Naive B cell (primary cell): ENCODE measurements around the gene SV2C. TPM values are rescaled to one million over a fixed set of nuclear protein-coding genes. Genes with fewer than 3 reads are reported as not detected.
A peak's percentile ranks its signal among the peaks of the same experiment; 100 is the strongest.
"Not testable (repeated sequence)": the region's sequence is repeated elsewhere in the genome, so short reads cannot be mapped to it uniquely, and the experiment has no call there.

Experiments used
- ATAC-seq, 2 donors: fragments of 150-1000 bp; cut with Tn5 transposase; 2 replicates each; pipeline ENCODE4 v1.10.0; 2021; ENCODE audit warnings: low read depth in 2 of 2, mild to moderate bottlenecking in 2 of 2, moderate library complexity in 2 of 2
- DNase-seq: peaks from one replicate; pipeline ENCODE4 v3.0.0; 2022
- H3K27ac Mint-ChIP-seq, 6 donors: one replicate each; pipeline ENCODE4 v1.8.0; 2020 to 2022; ENCODE audit warnings: mild to moderate bottlenecking in 6 of 6, mixed read lengths in 6 of 6, moderate library complexity in 5 of 6, inconsistent platforms in 2 of 6
- H3K27me3 Mint-ChIP-seq, 3 donors: one replicate each; pipeline ENCODE4 v1.8.0; 2021 to 2022; ENCODE audit warnings: mixed read lengths in 3 of 3, mild to moderate bottlenecking in 1 of 3
- H3K36me3 Mint-ChIP-seq, 2 donors: one replicate each; pipeline ENCODE4 v1.8.0; 2020 to 2022; ENCODE audit warnings: mixed read lengths in 2 of 2, inconsistent platforms in 1 of 2, mild to moderate bottlenecking in 1 of 2
- H3K4me1 Mint-ChIP-seq, 3 donors: one replicate each; pipeline ENCODE4 v1.8.0; 2020 to 2022; ENCODE audit warnings: mixed read lengths in 3 of 3, inconsistent platforms in 1 of 3, mild to moderate bottlenecking in 1 of 3, moderate library complexity in 1 of 3
- H3K4me3 Mint-ChIP-seq, 8 donors: one replicate each; pipeline ENCODE4 v1.8.0; 2020 to 2022; ENCODE audit warnings: mild to moderate bottlenecking in 8 of 8, mixed read lengths in 8 of 8, moderate library complexity in 8 of 8, inconsistent platforms in 2 of 8
- H3K9me3 Mint-ChIP-seq, 7 donors: one replicate each; pipeline ENCODE4 v1.8.0; 2020 to 2022; ENCODE audit warnings: mixed read lengths in 7 of 7, mild to moderate bottlenecking in 5 of 7, inconsistent platforms in 2 of 7, moderate library complexity in 1 of 7
- polyA plus RNA-seq, 6 donors: library from polyadenylated mRNA; unstranded; fragments of 300-500 nt; fragmentation: Illumina TruSeq; gene quantifications; one replicate each; pipeline ENCODE4 v1.2.3, GENCODE V29; 2021; ENCODE audit warnings: low read depth in 6 of 6

The SV2C gene
- polyA plus RNA-seq, 6 donors from 2014 or later = not detected

DNA sequence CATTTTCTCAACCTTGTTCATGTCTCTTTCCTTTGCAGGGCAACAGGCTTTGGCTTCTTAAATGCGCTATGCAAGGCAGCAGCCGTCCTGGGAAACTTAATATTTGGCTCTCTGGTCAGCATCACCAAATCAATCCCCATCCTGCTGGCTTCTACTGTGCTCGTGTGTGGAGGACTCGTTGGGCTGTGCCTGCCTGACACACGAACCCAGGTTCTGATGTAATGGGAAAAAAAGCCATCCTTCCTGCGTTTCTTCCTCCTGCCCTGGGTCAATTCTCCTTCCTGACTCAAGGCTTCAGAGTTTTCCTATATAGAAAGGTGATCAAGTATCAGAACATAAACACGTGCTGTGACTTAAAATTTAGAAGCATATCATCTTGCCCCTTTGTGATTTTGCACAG lies 242.1 kb downstream of the SV2C start:
- no peak for ATAC-seq

DNA sequence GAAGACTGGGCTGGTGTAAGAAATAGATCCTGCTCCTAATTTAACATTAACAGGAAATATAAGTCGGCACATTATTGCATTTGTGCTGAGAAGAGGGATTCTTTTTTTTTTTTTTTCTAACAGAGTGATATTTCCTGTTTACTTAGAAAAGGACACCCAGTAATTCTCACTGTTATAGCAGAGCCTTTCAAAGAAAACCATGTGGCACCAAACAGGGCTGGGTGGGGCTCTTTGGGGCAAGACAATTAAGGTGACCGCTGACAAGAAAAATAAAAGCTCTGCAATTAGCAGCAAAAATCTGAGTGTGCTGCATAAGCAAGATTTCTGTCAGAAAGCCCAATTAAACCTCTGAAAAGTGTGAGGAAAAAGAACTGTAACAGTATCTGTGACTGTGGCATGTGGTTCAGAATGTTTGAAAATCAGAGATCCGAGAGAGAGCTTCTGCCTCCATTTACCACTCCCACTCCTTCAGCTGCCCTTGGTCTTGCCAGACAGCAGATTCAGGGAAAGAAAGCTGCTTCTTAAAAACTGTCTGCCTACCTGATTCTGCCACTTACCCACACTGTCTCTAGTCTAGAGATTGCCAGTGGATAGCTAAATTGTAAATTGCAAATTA lies 242.8 kb downstream of the SV2C start:
- H3K27ac Mint-ChIP-seq = peak overlapping the region in 2 of 6 donors; percentile 57 to 73
- no peak for ATAC-seq

More for the DNA sequence above, 242.1 kb downstream of the SV2C start:
- Mint-ChIP-seq H3K27ac (peak overlapping the region in 1 of 6 donors; percentile 74), H3K4me3 (peak overlapping the region in 2 of 8 donors; percentile 14 to 30), H3K36me3 (no peaks in the 10 kb centered on the region), H3K27me3 (no peaks in the 10 kb centered on the region), H3K9me3 (peaks cover 0 to 15% (median 5%) of the 10 kb centered on the region in 7 donors), H3K4me1 (peaks cover 0 to 15% (median 9%) of the 10 kb centered on the region in 3 donors)
- no peak for DNase-seq

DNA sequence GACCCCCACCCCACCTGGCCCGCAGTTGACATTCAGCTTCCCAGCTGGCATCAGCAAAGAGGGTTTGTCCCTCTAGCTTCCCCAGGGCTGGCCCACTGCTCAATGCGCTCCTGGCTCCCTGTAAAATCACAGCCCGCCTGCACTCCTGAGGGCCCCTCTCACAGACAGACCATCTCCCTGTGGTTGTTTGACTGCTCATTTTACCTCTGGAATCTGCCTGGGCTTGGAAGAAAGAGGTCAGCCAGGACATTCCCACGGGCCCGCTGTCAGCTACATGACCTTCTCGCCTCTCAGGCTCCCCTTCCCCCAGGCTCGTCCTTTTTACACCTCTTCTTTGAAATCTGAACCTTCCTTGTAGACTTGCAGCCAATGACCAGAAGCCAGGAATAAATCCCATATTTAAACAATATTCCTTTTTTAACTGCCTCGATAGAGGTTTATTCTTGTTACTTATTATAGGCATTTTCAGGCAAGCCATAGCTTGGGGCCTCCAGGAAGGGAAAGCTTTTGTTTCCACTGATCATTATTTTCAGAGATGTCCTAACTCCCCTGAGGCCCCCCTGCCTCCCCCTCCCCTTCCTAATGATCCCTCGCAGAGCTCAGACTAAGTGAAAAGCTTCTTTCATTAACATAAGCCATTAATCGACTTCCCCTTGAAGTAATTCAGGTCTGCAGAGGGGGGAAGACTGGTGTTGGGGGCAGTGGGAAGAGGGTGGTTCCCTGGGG lies 243.6 kb downstream of the SV2C start:
- Mint-ChIP-seq H3K27ac (peak overlapping the region in 2 of 6 donors; percentile 61 to 77), H3K27me3 (no peaks in the 10 kb centered on the region), H3K36me3 (no peaks in the 10 kb centered on the region), H3K4me1 (peaks cover 0 to 20% (median 9%) of the 10 kb centered on the region in 3 donors), H3K9me3 (peaks cover 0 to 15% (median 5%) of the 10 kb centered on the region in 7 donors), H3K4me3 (peak overlapping the region in 2 of 8 donors; percentile 37 to 68)
- DNase-seq = no peak
- no peak for ATAC-seq

More for the DNA sequence above, 242.8 kb downstream of the SV2C start:
- DNase-seq = no peak
- Mint-ChIP-seq H3K36me3 (no peaks in the 10 kb centered on the region), H3K4me1 (peaks cover 0 to 15% (median 9%) of the 10 kb centered on the region in 3 donors), H3K27me3 (no peaks in the 10 kb centered on the region), H3K4me3 (peak overlapping the region in 2 of 8 donors; percentile 37 to 44), H3K9me3 (peaks cover 0 to 15% (median 5%) of the 10 kb centered on the region in 7 donors)

- Mint-ChIP-seq H3K36me3 (no peaks in the 10 kb centered on the region), H3K27me3 (no peaks in the 10 kb centered on the region), H3K4me1 (peaks cover 0 to 20% (median 9%) of the 10 kb centered on the region in 3 donors), H3K27ac (no peak overlapping the region), H3K9me3 (peaks cover 0 to 2% (median 0%) of the 10 kb centered on the region in 7 donors), H3K4me3 (no peak overlapping the region)
- no peak for ATAC-seq
- DNase-seq = no peak
These were observed 246.2 kb downstream of the SV2C start for GRCh38 chr5:76329346-76329745.

GRCh38 chr5:76331126-76331525 lies 247.9 kb downstream of the SV2C start:
- Mint-ChIP-seq H3K4me3 (no peak overlapping the region), H3K4me1 (peaks cover 0 to 15% (median 9%) of the 10 kb centered on the region in 3 donors), H3K27ac (no peak overlapping the region), H3K36me3 (no peaks in the 10 kb centered on the region), H3K9me3 (no peaks in the 10 kb centered on the region), H3K27me3 (no peaks in the 10 kb centered on the region)
- DNase-seq (no peak), ATAC-seq (no peak)

DNA sequence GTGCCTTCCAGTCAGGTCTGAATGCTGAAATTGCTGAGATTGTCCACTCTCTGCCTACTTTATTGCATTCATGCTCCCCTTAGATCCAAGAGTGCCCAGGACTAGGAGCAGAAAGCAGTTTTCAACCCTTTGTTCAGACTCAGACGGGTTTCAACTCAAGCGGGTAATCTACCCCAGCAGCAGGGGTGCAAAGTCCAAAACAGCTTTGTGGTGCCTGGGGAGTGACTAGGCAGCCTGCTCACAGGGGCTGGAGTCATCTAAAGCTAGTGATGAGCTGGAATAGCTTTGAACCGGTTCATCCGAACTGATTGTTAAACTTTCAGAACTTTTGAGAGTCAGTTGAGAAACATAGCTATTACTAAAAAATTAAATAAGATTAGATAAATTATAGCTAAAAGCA lies 248.9 kb downstream of the SV2C start:
- peak overlapping the region in 1 of 6 donors; percentile 38 for H3K27ac Mint-ChIP-seq
- DNase-seq = no peak
- no peak for ATAC-seq
- H3K27me3 Mint-ChIP-seq = no peaks in the 10 kb centered on the region
- H3K36me3 Mint-ChIP-seq = no peaks in the 10 kb centered on the region
- H3K4me1 Mint-ChIP-seq = peaks cover 0 to 6% (median 2%) of the 10 kb centered on the region in 3 donors
- H3K9me3 Mint-ChIP-seq = peaks cover 0 to 4% (median 0%) of the 10 kb centered on the region in 7 donors
- no peak overlapping the region for H3K4me3 Mint-ChIP-seq

DNA sequence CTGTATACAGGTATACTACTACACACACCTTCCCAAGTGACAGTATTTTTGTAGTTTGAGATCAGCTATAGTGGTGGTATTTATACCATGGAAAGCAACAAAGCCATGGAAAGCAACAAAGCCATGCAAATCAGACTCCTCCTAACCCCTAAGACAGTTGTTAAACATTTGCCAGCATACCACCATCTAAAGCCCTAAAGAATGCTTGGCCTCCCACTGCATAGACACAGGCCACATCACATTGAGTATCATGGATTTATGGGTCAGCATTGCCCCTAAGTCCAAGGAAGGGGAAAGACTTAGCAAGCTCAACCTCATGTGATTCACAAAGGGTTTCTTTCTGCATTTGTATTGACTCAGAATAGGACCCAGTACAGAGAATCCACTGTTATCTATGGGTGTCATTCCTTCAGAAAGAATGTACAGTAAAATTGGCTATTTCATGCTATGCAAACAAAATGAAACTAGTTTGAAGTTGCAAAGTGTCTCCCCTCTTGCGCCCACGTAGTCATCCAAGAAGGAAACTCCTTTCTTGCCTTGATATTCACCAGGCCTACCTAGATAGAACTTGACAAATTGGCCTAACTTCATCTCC lies 249.5 kb downstream of the SV2C start:
- ATAC-seq (no peak), DNase-seq (no peak)
- Mint-ChIP-seq H3K9me3 (peaks cover 0 to 4% (median 0%) of the 10 kb centered on the region in 7 donors), H3K4me3 (no peak overlapping the region), H3K36me3 (no peaks in the 10 kb centered on the region), H3K27me3 (no peaks in the 10 kb centered on the region), H3K27ac (no peak overlapping the region), H3K4me1 (peaks cover 0 to 5% (median 0%) of the 10 kb centered on the region in 3 donors)

GRCh38 chr5:76333571-76333970 lies 250.4 kb downstream of the SV2C start:
- no peaks in the 10 kb centered on the region for H3K36me3 Mint-ChIP-seq
- peaks cover 0 to 5% (median 0%) of the 10 kb centered on the region in 3 donors for H3K4me1 Mint-ChIP-seq
- no peak for DNase-seq
- H3K9me3 Mint-ChIP-seq = peaks cover 0 to 4% (median 0%) of the 10 kb centered on the region in 7 donors
- no peaks in the 10 kb centered on the region for H3K27me3 Mint-ChIP-seq
- H3K27ac Mint-ChIP-seq = no peak overlapping the region
- no peak for ATAC-seq
- H3K4me3 Mint-ChIP-seq = no peak overlapping the region

DNA sequence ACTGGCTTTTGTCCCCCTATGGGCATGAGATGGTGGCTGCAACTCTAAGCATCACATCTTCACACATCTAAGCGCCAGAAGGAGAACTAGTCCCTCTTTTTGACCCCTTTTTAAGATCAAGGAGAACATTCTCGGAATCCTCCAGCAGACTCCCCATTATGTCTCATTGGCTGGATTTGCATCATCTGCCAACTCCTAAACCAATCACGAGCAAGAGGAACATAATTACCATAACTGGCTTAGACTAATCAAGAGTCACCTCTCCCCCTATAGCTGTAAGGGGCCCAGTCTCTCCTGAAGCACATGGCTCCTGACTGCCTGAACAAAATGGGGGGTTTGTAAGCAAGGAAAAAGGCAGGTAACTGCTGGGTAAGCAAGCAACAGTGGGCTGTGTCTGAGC lies 251.4 kb downstream of the SV2C start:
- Mint-ChIP-seq H3K27me3 (no peaks in the 10 kb centered on the region), H3K27ac (no peak overlapping the region), H3K4me1 (peaks cover 0 to 5% (median 0%) of the 10 kb centered on the region in 3 donors), H3K9me3 (peaks cover 0 to 4% (median 0%) of the 10 kb centered on the region in 7 donors), H3K4me3 (no peak overlapping the region), H3K36me3 (no peaks in the 10 kb centered on the region)
- no peak for ATAC-seq
- DNase-seq = no peak

- not testable (repeated sequence) for H3K36me3 Mint-ChIP-seq, H3K4me3 Mint-ChIP-seq, H3K9me3 Mint-ChIP-seq, H3K4me1 Mint-ChIP-seq, H3K27me3 Mint-ChIP-seq, ATAC-seq, DNase-seq, H3K27ac Mint-ChIP-seq
These were observed 252.3 kb downstream of the SV2C start for GRCh38 chr5:76335451-76335850.

DNA sequence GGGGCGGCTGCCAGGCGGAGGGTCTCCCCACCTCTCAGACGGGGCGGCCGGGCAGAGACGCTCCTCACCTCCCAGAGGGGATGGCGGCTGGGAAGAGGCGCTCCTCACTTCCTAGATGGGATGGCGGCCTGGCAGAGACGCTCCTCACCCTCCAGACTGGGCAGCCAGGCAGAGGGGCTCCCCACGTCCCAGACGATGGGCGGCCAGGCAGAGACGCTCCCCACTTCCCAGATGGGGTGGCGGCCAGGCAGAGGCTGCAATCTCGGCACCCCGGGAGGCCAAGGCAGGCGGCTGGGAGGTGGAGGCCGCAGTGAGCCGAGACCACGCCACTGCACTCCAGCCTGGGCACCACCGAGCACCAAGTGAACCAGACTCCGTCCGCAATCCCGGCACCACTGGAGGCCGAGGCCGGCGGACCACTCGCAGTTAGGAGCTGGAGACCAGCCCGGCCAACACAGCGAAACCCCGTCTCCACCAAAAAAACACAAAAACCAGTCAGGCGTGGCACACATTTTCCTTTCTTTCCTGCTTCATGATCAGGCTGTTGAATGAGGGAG lies 253.1 kb downstream of the SV2C start:
- not testable (repeated sequence) for DNase-seq, H3K9me3 Mint-ChIP-seq, H3K4me3 Mint-ChIP-seq, H3K36me3 Mint-ChIP-seq, H3K27ac Mint-ChIP-seq, H3K4me1 Mint-ChIP-seq, ATAC-seq, H3K27me3 Mint-ChIP-seq

- H3K36me3 Mint-ChIP-seq = no peaks in the 10 kb centered on the region
- DNase-seq = peak; percentile 29
- peaks cover 0 to 8% (median 7%) of the 10 kb centered on the region in 3 donors for H3K4me1 Mint-ChIP-seq
- H3K9me3 Mint-ChIP-seq = peaks cover 0 to 4% (median 0%) of the 10 kb centered on the region in 7 donors
- peak; percentile 40 to 51 for ATAC-seq
- H3K27ac Mint-ChIP-seq = peak overlapping the region in 2 of 6 donors; percentile 40 to 47
- no peak overlapping the region for H3K4me3 Mint-ChIP-seq
- peaks cover 0 to 4% (median 0%) of the 10 kb centered on the region in 3 donors for H3K27me3 Mint-ChIP-seq
These were observed 254.8 kb downstream of the SV2C start for GRCh38 chr5:76337953-76338451.

DNA sequence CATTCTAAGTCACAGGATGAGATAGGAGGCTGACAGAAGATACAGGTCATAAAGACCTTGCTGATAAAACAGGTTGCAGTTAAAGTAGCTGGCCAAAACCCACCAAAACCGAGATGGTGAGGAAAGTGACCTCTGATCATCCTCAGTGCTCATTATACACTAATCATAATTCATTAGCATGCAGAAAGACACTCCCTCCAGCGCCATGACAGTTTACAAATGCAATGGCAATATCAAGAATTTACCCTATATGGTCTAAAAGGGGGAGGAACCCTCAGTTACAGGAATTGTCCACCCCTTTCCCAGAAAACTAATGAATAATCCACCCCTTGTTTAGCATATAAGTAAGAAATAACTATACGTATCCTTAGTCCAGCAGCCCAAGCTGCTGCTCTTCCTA lies 256.7 kb downstream of the SV2C start:
- Mint-ChIP-seq H3K27ac (no peak overlapping the region), H3K36me3 (no peaks in the 10 kb centered on the region), H3K4me3 (no peak overlapping the region), H3K4me1 (peaks cover 0 to 8% (median 7%) of the 10 kb centered on the region in 3 donors), H3K27me3 (peaks cover 0 to 4% (median 0%) of the 10 kb centered on the region in 3 donors), H3K9me3 (peaks cover 0 to 4% (median 0%) of the 10 kb centered on the region in 7 donors)
- DNase-seq (no peak), ATAC-seq (no peak)
